ENCODE measurements around the gene WNK3.
"Not testable (repeated sequence)": the region's sequence is repeated elsewhere in the genome, so short reads cannot be mapped to it uniquely, and the experiment has no call there.

- not testable (repeated sequence) for TF ChIP-seq CTCF (CRISPR knock-in tag; IDR thresholded peaks at IDR 0.05); AFF4 (CRISPR knock-in tag; IDR thresholded peaks at IDR 0.05); ZNF329 (CRISPR knock-in tag; IDR thresholded peaks at IDR 0.05; ENCODE audit: low read depth); ZNF274 (CRISPR knock-in tag; IDR thresholded peaks at IDR 0.05); MXD4 (CRISPR knock-in tag; IDR thresholded peaks at IDR 0.05); ZBTB46 (CRISPR knock-in tag; IDR thresholded peaks at IDR 0.05; ENCODE audit: borderline replicate concordance); STAT6 (CRISPR knock-in tag; IDR thresholded peaks at IDR 0.05; ENCODE audit: borderline replicate concordance); ZNF614 (CRISPR knock-in tag; IDR thresholded peaks at IDR 0.05; ENCODE audit: borderline replicate concordance); NR2C2 (CRISPR knock-in tag; IDR thresholded peaks at IDR 0.05; ENCODE audit: borderline replicate concordance); PHF20 (CRISPR knock-in tag; IDR thresholded peaks at IDR 0.05); CHD4 (IDR thresholded peaks at IDR 0.05; ENCODE audit: borderline replicate concordance, low read length); POLR2AphosphoS5 (IDR thresholded peaks at IDR 0.05; ENCODE audit: low read depth, low read length); EP300 (IDR thresholded peaks at IDR 0.05; ENCODE audit: low read depth in 2 of 2, low read length in 2 of 2); EP300 (CRISPR knock-in tag; IDR thresholded peaks at IDR 0.05; ENCODE audit: borderline replicate concordance)
Observed at GRCh38 chrX:54337383-54337782, 20.5 kb downstream of the WNK3 start.
